Small intestine (tissue), 7 donors: ENCODE measurements around the gene FAT4. TPM values are rescaled to one million over a fixed set of nuclear protein-coding genes. Genes with fewer than 3 reads are reported as not detected.

Source experiments
- DNase-seq, 2 donors: peaks; one replicate each; pipeline versions ENCODE4 v3.0.0 to v3.0.0-alpha.2; 2013
- FAIRE-seq: peaks from 2 replicates; lab custom pipeline; 2012; peaks lifted over from hg19 to GRCh38; lab: Jason Lieb, UNC
- H3K27ac ChIP-seq, 3 donors: one replicate each; pipeline ENCODE4 v1.5.1; 2013; ENCODE audit warnings: low read length in 2 of 3, mild to moderate bottlenecking in 2 of 3, control low read depth in 1 of 3, inconsistent platforms in 1 of 3, low read depth in 1 of 3, moderate library complexity in 1 of 3
- H3K27me3 ChIP-seq, 3 donors: one replicate each; pipeline ENCODE4 v1.6.1; 2013; ENCODE audit warnings: low read length in 3 of 3, inconsistent platforms in 1 of 3; ENCODE audit not compliant: control insufficient read depth in 3 of 3, insufficient read depth in 3 of 3
- H3K36me3 ChIP-seq, 3 donors: one replicate each; pipeline ENCODE4 v1.6.1; 2013; ENCODE audit warnings: low read length in 3 of 3, inconsistent platforms in 1 of 3, low read depth in 1 of 3, mild to moderate bottlenecking in 1 of 3, moderate library complexity in 1 of 3; ENCODE audit not compliant: control insufficient read depth in 3 of 3, insufficient read depth in 2 of 3
- H3K4me1 ChIP-seq, 3 donors: one replicate each; pipeline ENCODE4 v1.6.1; 2013; ENCODE audit warnings: low read length in 2 of 3, inconsistent platforms in 1 of 3, low read depth in 1 of 3, mild to moderate bottlenecking in 1 of 3, moderate library complexity in 1 of 3; ENCODE audit not compliant: control insufficient read depth in 3 of 3, insufficient read depth in 2 of 3
- H3K4me3 ChIP-seq, 3 donors: one replicate each; pipeline ENCODE4 v1.5.1; 2013; ENCODE audit warnings: low read length in 3 of 3, control low read depth in 1 of 3, inconsistent platforms in 1 of 3, low read depth in 1 of 3, mild to moderate bottlenecking in 1 of 3, moderate library complexity in 1 of 3
- H3K9me3 ChIP-seq, 2 donors: one replicate each; pipeline ENCODE4 v1.6.1; 2013; ENCODE audit warnings: low read depth in 1 of 2, low read length in 1 of 2; ENCODE audit not compliant: control insufficient read depth in 2 of 2, insufficient read depth in 1 of 2
- WGBS, 3 donors: extraction: QIAGEN DNeasy Blood & Tissue Kit; methylation state at CpG; one replicate each; pipeline ENCODE4 v1.1.7; 2013; 5-methylcytosine and 5-hydroxymethylcytosine counted together
- polyA plus RNA-seq, 4 donors: library from polyadenylated mRNA; stranded (reverse) in 3 of 4; unstranded in 1 of 4; fragments of 200-250 nt in 3 of 4; fragments of 120-200 nt in 1 of 4; gene quantifications; one replicate each; pipeline versions ENCODE4 v1.2.1 to v1.2.3, GENCODE V29; 2013
- donor health status: healthy with polysubstance abuse.
- donor health status: control.
- donor health status: control.
- donor health status: Bipolar disorder and iron deficiency.
- donor health status: healthy.

FAT4 gene
- polyA plus RNA-seq, 4 donors: 0.27 to 6.0 (median 1.5) TPM; not detected in 1

GRCh38 chr4:125352521-125352920 is 37.8 kb downstream of the FAT4 start:
- no peaks in the 10 kb centered on the region for H3K27me3 ChIP-seq
- H3K36me3 ChIP-seq: no peaks in the 10 kb centered on the region
- WGBS, 3 donors: 70 to 74% (median 74%) methylated on average over 1 of the region's 1 CpG
- no peaks in the 10 kb centered on the region for H3K4me1 ChIP-seq
- no peak overlapping the region for H3K4me3 ChIP-seq
- no peak for DNase-seq
- FAIRE-seq: no peak
- no peak overlapping the region for H3K27ac ChIP-seq
- H3K9me3 ChIP-seq: no peaks in the 10 kb centered on the region

- Histone ChIP-seq H3K4me1 (no peaks in the 10 kb centered on the region), H3K27ac (no peak overlapping the region), H3K27me3 (no peaks in the 10 kb centered on the region), H3K4me3 (no peak overlapping the region), H3K36me3 (no peaks in the 10 kb centered on the region), H3K9me3 (no peaks in the 10 kb centered on the region)
- DNase-seq (no peak), FAIRE-seq (no peak)
- WGBS, 3 donors: 75 to 88% (median 76%) methylated on average over 1 of the region's 1 CpG
Measured at GRCh38 chr4:125353131-125353530, 38.4 kb downstream of the FAT4 start.

DNA sequence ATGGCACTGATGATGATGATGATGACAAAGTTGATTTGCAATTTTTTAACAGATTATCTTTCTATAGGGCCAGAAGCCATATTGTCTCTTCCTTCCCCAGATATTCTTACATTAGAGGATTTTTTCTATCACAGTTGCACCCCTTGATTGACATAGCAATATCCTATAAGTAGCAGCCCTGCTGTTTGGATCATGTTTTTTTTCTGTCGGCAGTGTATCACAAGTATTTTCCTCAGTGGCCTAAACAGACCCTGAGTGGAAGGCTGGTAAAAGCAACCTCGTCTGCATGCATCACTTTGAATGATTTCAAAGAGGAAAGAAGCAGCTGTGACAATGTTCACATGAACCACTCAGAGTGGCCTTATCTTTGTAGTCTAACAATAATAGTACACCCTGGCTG is 41.0 kb downstream of the FAT4 start:
- no peaks in the 10 kb centered on the region for H3K36me3 ChIP-seq
- no peaks in the 10 kb centered on the region for H3K9me3 ChIP-seq
- 55 to 68% (median 57%) methylated on average over 2 of the region's 2 CpGs for whole genome bisulfite sequencing, 3 donors
- FAIRE-seq (no peak), DNase-seq (no peak)
- H3K4me1 ChIP-seq: no peaks in the 10 kb centered on the region
- no peaks in the 10 kb centered on the region for H3K27me3 ChIP-seq
- no peak overlapping the region for H3K27ac ChIP-seq
- no peak overlapping the region for H3K4me3 ChIP-seq

- no peak overlapping the region for H3K27ac ChIP-seq
- 32 to 49% (median 41%) methylated on average over 4 of the region's 4 CpGs for WGBS, 3 donors
- H3K9me3 ChIP-seq: no peaks in the 10 kb centered on the region
- H3K4me1 ChIP-seq: no peaks in the 10 kb centered on the region
- no peaks in the 10 kb centered on the region for H3K36me3 ChIP-seq
- DNase-seq: no peak
- no peak overlapping the region for H3K4me3 ChIP-seq
- FAIRE-seq: no peak
- no peaks in the 10 kb centered on the region for H3K27me3 ChIP-seq
Measured at GRCh38 chr4:125357675-125358074, 42.9 kb downstream of the FAT4 start.

- H3K4me3 ChIP-seq: no peak overlapping the region
- DNase-seq: no peak
- H3K27me3 ChIP-seq: no peaks in the 10 kb centered on the region
- H3K9me3 ChIP-seq: no peaks in the 10 kb centered on the region
- no peak for FAIRE-seq
- WGBS, 3 donors: 68 to 83% (median 75%) methylated on average over 6 of the region's 6 CpGs
- H3K27ac ChIP-seq: no peak overlapping the region
- no peaks in the 10 kb centered on the region for H3K36me3 ChIP-seq
- no peaks in the 10 kb centered on the region for H3K4me1 ChIP-seq
Measured at GRCh38 chr4:125358453-125358852, 43.7 kb downstream of the FAT4 start.

GRCh38 chr4:125359363-125359762 is 44.6 kb downstream of the FAT4 start:
- H3K36me3 ChIP-seq: no peaks in the 10 kb centered on the region
- no peaks in the 10 kb centered on the region for H3K27me3 ChIP-seq
- H3K27ac ChIP-seq: no peak overlapping the region
- no peaks in the 10 kb centered on the region for H3K9me3 ChIP-seq
- no peak for FAIRE-seq
- DNase-seq: no peak
- 86 to 91% (median 90%) methylated on average over 3 of the region's 3 CpGs for WGBS, 3 donors
- no peak overlapping the region for H3K4me3 ChIP-seq
- H3K4me1 ChIP-seq: no peaks in the 10 kb centered on the region

DNA sequence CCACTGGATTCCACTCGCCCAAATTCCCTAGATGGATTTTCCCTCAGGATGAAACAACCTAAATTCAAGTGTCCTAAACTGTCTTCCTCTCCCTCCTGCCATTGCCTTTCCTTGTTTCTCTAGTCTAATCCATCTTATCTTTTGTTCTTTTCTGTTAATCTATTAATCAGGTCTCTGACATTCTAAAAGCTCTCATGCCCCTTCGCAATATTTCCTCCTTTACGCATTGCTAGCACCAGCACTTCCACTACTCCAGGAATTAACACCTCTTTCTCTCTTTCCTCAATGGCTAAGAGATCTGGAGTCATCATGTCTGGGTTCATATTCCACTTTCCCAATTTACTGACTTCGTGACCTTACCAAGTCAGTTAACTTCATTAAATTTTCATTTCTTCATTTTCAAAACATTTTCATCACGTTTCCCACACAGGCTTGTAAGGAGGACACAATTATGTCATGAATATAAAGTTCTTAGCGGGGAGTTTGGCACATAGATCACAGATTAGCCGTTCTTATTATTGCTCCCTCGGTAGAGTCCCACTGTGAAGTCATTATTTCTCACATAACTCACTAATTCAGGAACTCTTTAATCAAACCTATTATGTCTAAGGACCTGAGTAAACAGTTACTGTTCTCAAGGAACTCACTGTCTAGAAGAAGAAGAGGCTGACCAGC is 45.3 kb downstream of the FAT4 start:
- Histone ChIP-seq H3K27ac (no peak overlapping the region), H3K36me3 (no peaks in the 10 kb centered on the region), H3K27me3 (no peaks in the 10 kb centered on the region), H3K9me3 (no peaks in the 10 kb centered on the region), H3K4me1 (no peaks in the 10 kb centered on the region), H3K4me3 (no peak overlapping the region)
- DNase-seq (no peak), FAIRE-seq (no peak)
- WGBS, 3 donors: 62 to 71% (median 66%) methylated on average over 8 of the region's 8 CpGs

- H3K36me3 ChIP-seq: no peaks in the 10 kb centered on the region
- H3K4me1 ChIP-seq: no peaks in the 10 kb centered on the region
- DNase-seq (no peak), FAIRE-seq (peak; percentile 96)
- H3K9me3 ChIP-seq: peaks cover 0 to under 1% of the 10 kb centered on the region in 2 donors
- H3K4me3 ChIP-seq: no peak overlapping the region
- H3K27me3 ChIP-seq: no peaks in the 10 kb centered on the region
- no peak overlapping the region for H3K27ac ChIP-seq
Measured at GRCh38 chr4:125360727-125361126, 46.0 kb downstream of the FAT4 start.
